IPS-NIHi11 (cell line): Measurements from ENCODE around the gene C10orf71.
A peak's percentile ranks its signal among the peaks of the same experiment; 100 is the strongest.

Source experiments
- DNase-seq: peaks from one replicate; pipeline ENCODE4 v3.0.0; 2012; ENCODE audit warnings: mixed read lengths, low spot score

The C10orf71 gene

GRCh38 chr10:49295297-49295696 is 3.7 kb upstream of the C10orf71 start:
- no peak for DNase-seq

DNA sequence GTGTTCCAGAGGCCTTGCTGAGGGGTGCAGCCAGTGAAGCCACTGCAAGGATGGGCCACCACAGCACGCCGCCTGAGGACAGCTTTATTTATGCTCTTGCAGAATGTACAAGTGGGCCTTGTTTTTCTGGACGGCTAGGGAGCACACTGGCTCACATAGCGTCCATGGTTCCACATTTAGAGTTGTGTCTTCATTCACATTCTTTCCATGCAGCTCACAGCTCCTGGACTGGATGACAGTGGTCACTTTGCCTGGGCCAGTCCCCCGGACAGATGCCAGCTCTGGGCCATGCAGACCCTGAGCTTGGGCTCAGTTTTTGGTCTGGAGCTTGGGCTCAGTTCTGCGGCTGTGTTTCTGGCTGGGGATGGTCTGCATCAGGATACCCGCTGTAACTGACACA is 2.6 kb upstream of the C10orf71 start:
- DNase-seq: no peak

- peak; percentile 32 for DNase-seq
Observed at GRCh38 chr10:49296836-49297235, 2.1 kb upstream of the C10orf71 start.

DNA sequence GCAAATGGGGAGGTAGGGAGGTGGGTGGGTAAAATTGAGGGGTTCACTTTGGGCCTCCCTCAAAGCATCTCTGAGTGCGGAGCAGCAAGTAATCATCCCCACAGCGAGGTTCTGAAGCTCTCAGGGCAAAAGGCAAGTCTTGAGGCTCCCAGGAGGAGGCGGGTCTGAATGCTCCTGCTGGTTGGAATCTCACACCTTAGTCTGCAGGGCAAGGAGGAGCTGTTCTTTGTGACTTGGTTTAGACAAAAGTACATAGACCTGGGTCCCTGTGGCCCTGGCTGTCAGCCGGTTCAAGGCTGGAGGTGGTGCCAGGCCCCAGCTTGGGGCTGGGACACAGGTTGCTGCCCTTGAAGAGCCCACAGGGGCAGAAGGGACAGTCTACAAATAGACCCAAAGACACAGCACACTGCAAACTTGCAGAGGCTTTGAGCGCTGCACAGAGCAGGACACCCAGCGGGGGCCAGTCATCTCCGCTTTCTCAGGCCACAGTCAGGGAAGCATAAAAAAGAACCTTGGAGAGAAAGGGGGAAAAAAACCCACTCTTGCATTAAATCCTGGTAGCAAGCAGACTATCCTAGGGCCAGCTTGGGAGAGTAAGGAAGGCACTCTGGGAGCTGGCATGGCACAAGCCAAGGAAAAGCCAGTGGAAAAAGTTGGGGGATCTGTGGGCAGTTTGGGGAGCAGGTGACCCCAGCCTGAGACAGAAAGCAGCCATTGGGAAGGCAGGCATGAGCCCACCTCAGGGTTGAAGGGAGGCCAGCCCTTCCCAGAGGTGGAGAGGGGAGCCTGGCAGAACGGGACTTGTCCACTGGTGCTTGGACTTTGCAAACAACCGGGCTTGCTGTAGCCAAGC is 926 bp upstream of the C10orf71 start:
- DNase-seq: peak; percentile 37

DNA sequence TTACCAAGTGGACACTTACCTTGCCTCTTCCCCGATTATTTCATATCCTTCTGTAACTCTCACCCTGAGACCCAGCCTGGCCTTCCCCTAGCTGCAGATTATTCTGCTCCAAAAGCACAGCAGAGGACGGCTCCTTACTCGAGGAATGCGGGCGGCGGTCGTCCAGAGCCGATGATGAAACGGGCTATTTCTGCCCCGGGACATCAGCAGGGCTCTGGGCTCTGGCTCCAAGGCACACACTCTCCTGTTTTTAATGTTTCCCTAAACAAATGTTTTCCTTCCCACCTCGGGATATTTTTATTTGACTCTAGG is 343 bp upstream of the C10orf71 start:
- DNase-seq: no peak

GRCh38 chr10:49299816-49300139 is 808 bp downstream of the C10orf71 start:
- DNase-seq: no peak

GRCh38 chr10:49300140-49300974 is 1.4 kb downstream of the C10orf71 start:
- DNase-seq: no peak

DNA sequence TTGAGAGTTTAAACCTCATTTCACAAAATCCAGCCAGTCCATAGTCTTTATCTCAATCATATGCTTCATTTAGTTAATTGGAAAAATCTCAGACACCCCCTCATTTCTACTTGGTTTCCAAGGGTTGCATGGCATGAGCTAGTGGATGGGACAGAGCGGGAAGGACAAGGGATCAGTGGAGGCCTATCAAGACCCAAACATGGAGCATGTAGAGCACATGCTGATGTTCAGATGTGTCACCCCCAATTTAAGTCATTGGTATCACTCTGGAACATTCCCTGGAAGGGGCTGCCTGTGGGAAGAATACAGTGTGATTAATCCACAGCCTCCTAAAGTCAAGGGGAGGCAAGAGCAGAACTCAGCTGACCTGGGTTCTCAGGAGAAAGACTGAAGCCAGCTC is 2.3 kb downstream of the C10orf71 start:
- DNase-seq: no peak

DNA sequence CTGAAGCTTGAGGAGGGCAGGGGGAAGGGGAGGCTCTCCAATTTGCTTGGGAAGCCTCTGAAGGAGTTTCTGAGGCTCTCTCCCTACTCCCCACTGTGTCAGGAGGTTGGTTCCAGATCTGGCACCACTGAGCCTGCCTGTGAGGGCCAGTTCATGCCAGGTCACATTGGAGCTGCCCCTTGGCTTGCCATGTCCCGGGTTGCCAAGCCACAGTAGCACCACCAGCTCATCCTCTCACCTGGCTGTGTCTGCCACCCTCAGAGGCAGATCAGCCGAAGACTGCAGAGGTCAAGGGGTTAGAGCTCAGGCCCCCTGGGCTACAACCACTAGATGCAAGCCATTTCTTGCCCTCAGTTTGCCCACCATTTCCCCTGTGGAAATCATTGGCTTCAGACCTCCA is 3.1 kb downstream of the C10orf71 start:
- no peak for DNase-seq

DNA sequence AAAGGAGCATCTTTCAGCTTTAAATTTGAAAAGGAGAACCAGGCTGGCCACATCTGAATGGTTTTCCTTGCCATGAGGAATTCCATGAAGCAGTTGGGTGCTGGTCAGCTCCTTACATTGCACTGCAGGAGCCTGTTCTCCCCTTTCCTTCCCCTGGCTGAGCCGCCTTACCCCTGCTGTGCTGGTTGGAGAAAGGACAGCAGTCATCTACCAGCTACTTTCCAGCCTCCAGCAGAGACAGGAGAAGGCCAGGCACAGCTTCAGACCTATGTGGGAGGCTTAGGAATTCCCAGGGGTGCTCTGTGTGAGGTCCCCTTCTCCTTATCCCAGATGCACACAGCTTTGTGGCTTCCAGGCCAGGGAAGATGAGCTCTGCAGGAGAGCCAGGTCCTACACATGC is 4.7 kb downstream of the C10orf71 start:
- no peak for DNase-seq

DNA sequence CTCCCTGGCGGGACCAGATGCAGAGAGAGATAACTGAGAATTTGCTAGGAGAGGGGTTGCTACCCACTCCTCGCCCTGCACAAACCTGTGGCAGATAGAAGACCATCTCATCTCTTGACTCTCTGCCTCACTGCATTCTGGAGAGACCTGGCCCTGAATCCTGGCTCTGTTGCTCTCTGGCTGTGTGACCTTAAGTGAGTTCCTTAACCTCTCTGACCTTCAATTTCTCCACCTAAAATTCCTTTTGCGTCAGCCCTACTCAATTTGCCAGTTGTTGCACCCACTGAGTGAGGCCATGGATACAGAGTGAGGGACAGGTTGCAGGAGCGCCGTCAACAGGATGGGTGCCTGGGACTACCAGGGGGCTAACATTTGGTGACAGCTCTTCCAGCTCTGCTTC is 5.2 kb downstream of the C10orf71 start:
- no peak for DNase-seq

GRCh38 chr10:49307921-49308320 is 9.0 kb downstream of the C10orf71 start:
- no peak for DNase-seq

DNA sequence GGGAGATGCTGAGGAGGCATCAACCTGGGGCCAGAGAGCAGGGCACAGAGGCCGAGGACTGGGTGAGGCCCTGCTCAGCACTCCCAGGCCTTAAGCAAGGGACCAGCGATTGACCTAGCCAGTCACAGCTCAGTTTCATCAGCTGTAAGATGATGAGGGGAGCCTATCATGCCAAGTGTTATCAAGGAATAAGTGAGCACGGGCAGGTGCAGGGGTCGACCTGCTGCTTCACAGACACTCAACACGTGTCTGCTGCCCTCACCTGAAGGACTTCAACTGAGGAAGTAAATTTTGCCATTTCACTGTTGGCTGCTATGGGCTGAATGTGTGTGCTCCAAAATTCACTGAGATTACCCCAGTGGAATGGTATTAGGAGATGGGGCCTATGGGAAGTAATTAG is 9.9 kb downstream of the C10orf71 start:
- DNase-seq: no peak

DNA sequence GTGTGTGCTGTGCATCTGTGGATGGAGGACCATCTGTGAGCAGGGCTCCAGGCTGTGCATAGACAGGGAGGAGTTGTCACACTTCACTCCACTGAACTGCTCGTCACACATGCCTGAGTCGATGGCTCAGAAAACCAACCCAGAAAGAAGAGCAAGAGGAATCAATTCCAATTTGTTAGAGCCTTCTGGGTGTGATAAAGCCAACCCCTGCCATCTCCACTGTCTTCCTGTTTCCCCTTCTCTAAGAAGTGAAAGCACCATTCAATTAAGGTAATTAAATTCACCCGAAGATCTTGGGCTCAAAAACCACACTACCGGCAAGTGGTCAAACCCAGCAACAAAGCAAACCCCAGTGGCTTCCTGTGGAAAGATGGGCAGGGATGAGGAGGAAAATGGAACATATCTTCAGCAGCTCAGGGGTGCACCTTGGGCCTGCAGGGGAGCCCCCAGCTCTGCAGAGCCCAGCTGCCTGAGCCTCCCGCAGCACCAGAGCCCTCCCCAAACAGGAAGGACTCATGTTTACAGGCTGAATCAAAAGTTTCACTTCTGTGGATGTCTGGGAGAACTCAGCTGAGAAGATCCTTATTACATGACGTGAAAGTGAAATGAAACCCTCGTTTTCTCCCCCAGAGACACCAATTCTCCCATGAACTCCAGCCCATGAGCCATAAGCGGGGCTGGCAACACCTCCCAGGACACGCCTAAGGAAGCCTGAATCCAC is 10.9 kb downstream of the C10orf71 start:
- no peak for DNase-seq

GRCh38 chr10:49310460-49310859 is 11.5 kb downstream of the C10orf71 start:
- DNase-seq: no peak

- DNase-seq: no peak
Observed at GRCh38 chr10:49310901-49311554, 12.1 kb downstream of the C10orf71 start.

DNA sequence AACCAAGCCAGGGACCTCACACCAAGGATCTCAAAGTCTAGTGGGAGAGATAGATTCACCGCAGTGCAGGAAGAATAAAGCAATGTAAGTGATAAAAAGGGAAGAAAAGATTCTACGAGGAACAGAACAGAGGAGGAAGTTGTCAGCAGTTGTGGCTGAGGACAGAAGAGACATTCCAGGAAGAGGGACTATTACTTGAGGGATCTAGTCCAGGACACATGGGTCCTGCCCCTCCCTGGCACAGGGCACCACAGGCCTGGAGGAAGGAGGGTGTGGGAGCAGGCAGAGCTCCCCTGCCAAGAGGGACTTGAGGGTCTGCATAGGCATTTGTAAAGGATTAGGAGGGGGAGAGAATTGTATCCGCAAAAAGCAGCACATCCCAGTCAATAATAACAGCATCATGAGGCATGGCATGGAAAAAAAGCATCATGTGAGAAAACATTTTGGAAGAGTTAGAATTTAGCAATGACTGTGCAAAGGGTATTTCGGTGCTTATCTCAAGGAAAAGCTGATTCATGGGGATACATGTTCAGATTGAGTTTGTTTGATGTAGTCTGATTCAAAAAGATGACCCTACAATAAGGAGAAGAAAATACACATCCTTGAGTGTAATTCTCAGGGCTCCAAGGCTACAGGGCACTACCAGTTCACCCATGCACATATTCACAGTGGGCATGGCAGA is 12.7 kb downstream of the C10orf71 start:
- DNase-seq: no peak

GRCh38 chr10:49312246-49312869 is 13.4 kb downstream of the C10orf71 start:
- no peak for DNase-seq

DNA sequence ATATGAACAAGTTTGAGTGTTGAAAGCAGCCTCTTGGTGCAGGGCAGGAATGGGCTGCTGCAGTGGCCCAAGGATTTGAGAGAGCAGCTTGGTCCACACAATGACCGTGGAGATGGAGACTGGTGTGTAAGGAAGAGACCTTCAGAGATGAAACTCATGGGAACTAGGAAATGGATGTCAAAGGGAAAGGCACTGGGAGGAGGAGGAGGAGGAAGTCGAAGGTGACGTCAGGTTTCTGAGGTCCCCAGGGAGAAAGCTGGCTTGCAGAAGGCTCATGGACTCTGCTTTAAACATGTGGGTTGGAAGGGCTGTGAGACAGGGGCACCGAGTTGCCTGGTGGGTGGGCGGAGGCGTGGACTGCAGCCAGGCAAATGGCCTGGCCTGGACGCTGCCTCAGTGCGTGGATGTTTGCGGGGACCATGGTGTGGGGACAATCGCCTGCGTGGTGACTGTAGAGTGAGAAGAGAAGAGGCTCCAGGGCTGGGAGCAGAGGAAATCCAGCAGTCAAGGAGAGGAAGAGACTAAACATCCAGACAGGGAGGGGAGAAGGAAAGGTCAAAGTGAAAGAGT is 14.6 kb downstream of the C10orf71 start:
- DNase-seq: no peak

- DNase-seq: no peak
Observed at GRCh38 chr10:49314806-49315205, 15.8 kb downstream of the C10orf71 start.

DNA sequence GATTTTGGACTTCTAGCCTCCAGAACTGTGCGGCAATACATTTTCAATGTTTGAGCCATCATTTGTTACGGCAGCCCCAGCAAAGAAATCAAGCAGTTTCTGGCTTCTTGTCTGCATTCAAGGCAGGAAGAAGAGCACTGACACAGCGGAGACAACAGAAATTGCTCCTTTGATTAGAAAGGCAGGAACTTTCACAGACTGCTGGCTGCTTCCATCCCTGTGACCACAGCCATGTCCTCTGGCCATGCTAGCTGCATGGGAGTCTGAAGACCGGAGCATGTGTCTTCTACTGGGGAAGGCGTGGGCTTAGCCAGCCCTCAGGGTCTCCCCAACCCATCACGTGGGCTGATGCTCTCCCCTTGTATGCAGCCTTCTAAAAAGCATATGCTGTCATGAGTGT is 19.1 kb downstream of the C10orf71 start:
- DNase-seq: no peak
